Stomach (tissue), 9 donors: ENCODE data around the gene CREBBP. TPM values are rescaled to one million over a fixed set of nuclear protein-coding genes. Genes with fewer than 3 reads are reported as not detected.

ENCODE experiments used
- DNase-seq, 2 donors: peaks; one replicate each; pipeline versions ENCODE4 v3.0.0 to v3.0.0-alpha.2; 2013 to 2019
- H3K27ac ChIP-seq, 5 donors: fragments of 200-600 bp in 4 of 5; sonication (generic) in 4 of 5; one replicate each; pipeline ENCODE4 v1.5.1; 2013 to 2019; ENCODE audit warnings: mild to moderate bottlenecking in 1 of 5, moderate library complexity in 1 of 5
- H3K27me3 ChIP-seq, 3 donors: fragments of 200-600 bp; sonication (generic); one replicate each; pipeline ENCODE4 v1.5.1; 2017 to 2019; ENCODE audit warnings: mixed run types in 1 of 3
- H3K36me3 ChIP-seq, 4 donors: fragments of 200-600 bp; sonication (generic); 1 replicate in 3 of 4; 2 replicates in 1 of 4; pipeline ENCODE4 v1.5.1; 2016 to 2019
- H3K4me1 ChIP-seq, 4 donors: fragments of 200-600 bp; sonication (generic); one replicate each; pipeline ENCODE4 v1.5.1; 2016 to 2019
- H3K4me3 ChIP-seq, 4 donors: fragments of 200-600 bp; sonication (generic) in 3 of 4; one replicate each; pipeline ENCODE4 v1.5.1; 2016 to 2019; ENCODE audit warnings: mild to moderate bottlenecking in 1 of 4
- H3K9me3 ChIP-seq, 4 donors: fragments of 200-600 bp; sonication (generic); one replicate each; pipeline ENCODE4 v1.5.1; 2016 to 2019
- EP300 ChIP-seq: sonication (generic); formaldehyde crosslinking; IDR thresholded peaks from one replicate; pipeline ENCODE4 v1.6.1; 2017; ENCODE audit warnings: antibody characterized with exemption
- POLR2A ChIP-seq, 4 donors: fragments of 450-650 bp; IDR thresholded peaks; one replicate each; pipeline ENCODE4 v1.6.1; 2016; ENCODE audit warnings: antibody characterized with exemption in 4 of 4, control low read depth in 2 of 4, mild to moderate bottlenecking in 1 of 4, moderate library complexity in 1 of 4
- POLR2AphosphoS5 ChIP-seq, 3 donors: sonication (generic); formaldehyde crosslinking; IDR thresholded peaks; one replicate each; pipeline ENCODE4 v1.6.1; 2016; ENCODE audit warnings: antibody characterized with exemption in 3 of 3
- WGBS, 5 donors: extraction: QIAGEN DNeasy Blood & Tissue Kit in 3 of 5; methylation state at CpG; one replicate each; pipeline versions ENCODE4 v1.1.5 to v1.1.7; 2013 to 2018; 5-methylcytosine and 5-hydroxymethylcytosine counted together
- intact Hi-C: fragments of 100-400 bp; cut with DNase I; formaldehyde crosslinking; loops from one replicate; pipeline ENCODE4 v1.15.1; 2023; ENCODE audit warnings: low total_unique reads
- polyA plus RNA-seq, 3 donors: library from polyadenylated mRNA; stranded (reverse); fragments of 200-250 nt; gene quantifications; one replicate each; pipeline ENCODE4 v1.2.3, GENCODE V29; 2013
- total RNA-seq, 5 donors: library from RNA; depleted of rRNA; stranded (reverse); fragments of >200 nt; gene quantifications; one replicate each; pipeline versions ENCODE4 v1.1.0 to v1.2.3, GENCODE V29; 2014 to 2016
- TF ChIP-seq, protein P1 (sequence below), 7 experiments: fragments of 450-650 bp in 4 of 7; fragments of 200-600 bp in 3 of 7; sonication (generic) in 3 of 7; IDR thresholded peaks; one replicate each; pipeline ENCODE4 v1.5.1; 2016 to 2019; ENCODE audit warnings: antibody characterized with exemption in 7 of 7, control low read depth in 2 of 7, mild to moderate bottlenecking in 1 of 7
- donor health status: healthy with polysubstance abuse.
- donor health status: Bipolar disorder and iron deficiency.
- donor health status: healthy.

CREBBP gene
- total and polyA plus RNA-seq, 8 donors, result 6.7 to 116 (median 75.9) TPM

DNA sequence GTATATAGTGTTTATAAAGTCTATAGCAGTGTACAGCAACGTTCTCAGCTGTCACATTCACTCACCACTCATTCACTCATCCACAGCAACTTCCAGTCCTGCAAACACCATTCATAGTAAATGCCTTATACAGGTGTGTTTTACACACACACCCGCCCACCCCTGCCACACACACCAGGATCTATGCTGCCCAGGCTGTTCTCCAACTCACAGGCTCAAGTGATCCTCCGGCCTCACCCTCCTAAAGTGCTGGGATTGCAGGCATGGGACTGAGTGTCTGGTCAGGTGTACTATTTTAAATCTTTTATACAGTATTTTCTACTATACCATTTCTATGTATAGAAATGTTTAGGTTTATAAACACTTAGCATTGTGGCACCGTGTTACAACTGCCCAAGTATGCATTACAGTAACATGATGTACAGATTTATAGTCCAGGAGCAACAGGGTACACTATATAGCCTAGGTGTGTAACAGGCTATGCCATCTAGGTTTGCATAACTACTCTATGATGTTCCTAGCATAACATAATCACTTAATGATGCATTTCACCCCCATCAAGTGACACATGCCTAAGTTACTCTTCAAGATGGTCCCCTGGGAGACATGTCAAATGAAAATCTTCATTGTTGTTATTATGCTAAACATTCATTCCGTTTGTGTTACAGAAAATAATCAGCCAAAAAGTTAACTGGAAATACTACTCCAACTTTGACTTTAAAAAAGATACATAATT lies 42.5 kb downstream of the CREBBP start:
- Histone ChIP-seq H3K9me3 (peaks cover 0 to 3% (median 1%) of the 10 kb centered on the region in 4 donors), H3K27me3 (no peaks in the 10 kb centered on the region), H3K36me3 (peaks cover 0 to 8% (median 6%) of the 10 kb centered on the region in 4 donors), H3K27ac (no peak overlapping the region), H3K4me3 (no peak overlapping the region), H3K4me1 (peaks cover 17 to 56% (median 35%) of the 10 kb centered on the region in 4 donors)
- 63 to 72% (median 64%) methylated on average over 5 of the region's 5 CpGs for WGBS, 5 donors
- no peak for DNase-seq
- TF ChIP-seq POLR2AphosphoS5 (IDR thresholded peaks at IDR 0.05) (no peak), POLR2A (IDR thresholded peaks at IDR 0.05) (no peak), EP300 (no peak)
- TF ChIP-seq, protein P1, sequence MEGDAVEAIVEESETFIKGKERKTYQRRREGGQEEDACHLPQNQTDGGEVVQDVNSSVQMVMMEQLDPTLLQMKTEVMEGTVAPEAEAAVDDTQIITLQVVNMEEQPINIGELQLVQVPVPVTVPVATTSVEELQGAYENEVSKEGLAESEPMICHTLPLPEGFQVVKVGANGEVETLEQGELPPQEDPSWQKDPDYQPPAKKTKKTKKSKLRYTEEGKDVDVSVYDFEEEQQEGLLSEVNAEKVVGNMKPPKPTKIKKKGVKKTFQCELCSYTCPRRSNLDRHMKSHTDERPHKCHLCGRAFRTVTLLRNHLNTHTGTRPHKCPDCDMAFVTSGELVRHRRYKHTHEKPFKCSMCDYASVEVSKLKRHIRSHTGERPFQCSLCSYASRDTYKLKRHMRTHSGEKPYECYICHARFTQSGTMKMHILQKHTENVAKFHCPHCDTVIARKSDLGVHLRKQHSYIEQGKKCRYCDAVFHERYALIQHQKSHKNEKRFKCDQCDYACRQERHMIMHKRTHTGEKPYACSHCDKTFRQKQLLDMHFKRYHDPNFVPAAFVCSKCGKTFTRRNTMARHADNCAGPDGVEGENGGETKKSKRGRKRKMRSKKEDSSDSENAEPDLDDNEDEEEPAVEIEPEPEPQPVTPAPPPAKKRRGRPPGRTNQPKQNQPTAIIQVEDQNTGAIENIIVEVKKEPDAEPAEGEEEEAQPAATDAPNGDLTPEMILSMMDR (IDR thresholded peaks at IDR 0.05), result no peak
- intact Hi-C loops, result no loop called here

DNA sequence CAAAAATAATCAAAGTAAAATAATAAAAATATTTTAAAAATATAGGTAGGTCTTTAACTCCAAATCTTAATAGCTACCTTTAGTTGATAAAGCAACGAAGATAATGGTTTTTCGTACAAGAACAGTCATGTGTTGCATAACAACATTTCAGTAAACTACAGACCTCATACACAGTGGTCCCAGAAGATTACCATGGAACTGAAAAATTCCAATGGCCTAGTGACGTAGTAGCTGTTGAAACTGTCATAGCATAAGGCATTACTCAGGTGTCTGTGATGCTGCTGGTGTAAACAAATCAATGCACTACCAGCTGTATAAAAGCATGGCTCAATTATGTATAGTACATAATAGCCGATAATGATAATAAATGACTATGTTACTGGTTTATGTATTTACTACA lies 43.9 kb downstream of the CREBBP start:
- Histone ChIP-seq H3K27ac (no peak overlapping the region), H3K27me3 (no peaks in the 10 kb centered on the region), H3K4me3 (no peak overlapping the region), H3K9me3 (peaks cover 0 to 15% (median 6%) of the 10 kb centered on the region in 4 donors), H3K4me1 (peaks cover 10 to 47% (median 25%) of the 10 kb centered on the region in 4 donors), H3K36me3 (peaks cover 0 to 8% (median 6%) of the 10 kb centered on the region in 4 donors)
- TF ChIP-seq, protein P1 (IDR thresholded peaks at IDR 0.05), result no peak
- no peak for TF ChIP-seq POLR2AphosphoS5 (IDR thresholded peaks at IDR 0.05)
- TF ChIP-seq EP300, result no peak
- TF ChIP-seq POLR2A (IDR thresholded peaks at IDR 0.05), result no peak
- DNase-seq, result no peak
- intact Hi-C loops, result no loop called here
- 76 to 87% (median 80%) methylated on average over 4 of the region's 4 CpGs for WGBS, 5 donors

DNA sequence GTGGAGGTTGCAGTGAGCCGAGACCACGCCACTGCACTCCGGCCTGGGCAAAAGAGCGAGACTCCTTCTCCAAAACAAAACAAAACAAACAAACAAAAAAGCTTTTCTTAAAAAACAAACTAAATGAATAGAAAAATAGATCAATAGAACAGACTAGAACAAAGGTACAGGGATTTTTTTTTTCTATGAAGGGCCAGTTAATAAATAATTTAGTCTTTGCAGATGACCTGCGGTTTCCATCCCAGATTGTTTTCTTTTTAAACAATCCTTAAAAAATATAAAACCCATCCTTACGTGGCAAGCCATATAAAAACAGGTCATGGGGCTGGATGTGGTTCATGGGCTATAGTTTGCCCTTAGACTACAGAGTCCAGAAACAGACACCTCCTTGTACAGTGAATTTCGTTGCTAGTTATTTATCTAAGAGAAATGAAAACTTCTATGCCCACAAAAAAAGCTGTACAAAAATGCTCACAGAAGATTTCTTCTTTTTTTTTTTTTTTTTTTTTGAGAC lies 45.4 kb downstream of the CREBBP start:
- 92 to 96% (median 93%) methylated on average over 7 of the region's 7 CpGs for WGBS, 5 donors
- H3K4me3 ChIP-seq, result no peak overlapping the region
- peaks cover 0 to 49% (median 23%) of the 10 kb centered on the region in 4 donors for H3K4me1 ChIP-seq
- peaks cover 0 to 15% (median 6%) of the 10 kb centered on the region in 4 donors for H3K9me3 ChIP-seq
- no peak for TF ChIP-seq EP300
- no peak for TF ChIP-seq POLR2AphosphoS5 (IDR thresholded peaks at IDR 0.05)
- no peak for TF ChIP-seq POLR2A (IDR thresholded peaks at IDR 0.05)
- TF ChIP-seq, protein P1 (IDR thresholded peaks at IDR 0.05), result no peak
- H3K27ac ChIP-seq, result no peak overlapping the region
- no peak for DNase-seq
- intact Hi-C loops, result no loop called here
- no peaks in the 10 kb centered on the region for H3K27me3 ChIP-seq
- peaks cover 0 to 8% (median 6%) of the 10 kb centered on the region in 4 donors for H3K36me3 ChIP-seq

DNA sequence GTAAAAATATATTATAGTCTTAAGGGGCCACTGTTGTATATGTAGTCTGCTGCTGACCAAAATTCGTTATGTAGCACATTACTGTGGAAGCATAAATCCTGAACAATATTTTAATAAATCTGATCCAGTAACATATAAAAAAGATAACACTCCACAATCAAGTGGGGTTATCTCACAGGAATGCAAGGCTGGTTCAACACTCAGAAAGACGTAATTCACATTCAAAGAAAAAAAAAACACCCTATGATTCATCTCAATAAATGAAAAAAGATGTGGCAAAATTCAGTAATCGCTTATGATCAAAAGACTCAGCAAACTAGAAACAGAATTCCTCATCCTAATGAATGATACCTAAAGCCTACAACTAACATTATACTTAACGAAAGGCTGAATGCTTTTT lies 47.8 kb downstream of the CREBBP start:
- Histone ChIP-seq H3K27me3 (no peaks in the 10 kb centered on the region), H3K36me3 (peaks cover 0 to 10% (median 4%) of the 10 kb centered on the region in 4 donors), H3K4me1 (peaks cover 0 to 49% (median 11%) of the 10 kb centered on the region in 4 donors), H3K9me3 (peaks cover 0 to 15% (median 6%) of the 10 kb centered on the region in 4 donors), H3K4me3 (no peak overlapping the region), H3K27ac (no peak overlapping the region)
- TF ChIP-seq POLR2AphosphoS5 (IDR thresholded peaks at IDR 0.05) (no peak), EP300 (no peak), POLR2A (IDR thresholded peaks at IDR 0.05) (no peak)
- TF ChIP-seq, protein P1 (IDR thresholded peaks at IDR 0.05), result no peak
- 79 to 89% (median 88%) methylated on average over 4 of the region's 4 CpGs for WGBS, 5 donors
- no peak for DNase-seq
- intact Hi-C loops, result no loop called here
